HepG2 (cell line): Measurements from ENCODE around the gene PRSS2. TPM values are rescaled to one million over a fixed set of nuclear protein-coding genes. Genes with fewer than 3 reads are reported as not detected.

Experiments used
- ATAC-seq: fragments of 200-7000 bp; cut with Tn5 transposase; 3 replicates; pipeline ENCODE4 v1.9.1; 2020; ENCODE audit warnings: mild to moderate bottlenecking, moderate library complexity
- BruUV-seq: library from RNA; stranded (reverse); fragments of 400-500 nt; replicated peaks from 2 replicates; lab custom pipeline; 2021; lab: Mats Ljungman, UMichigan
- CTCF ChIA-PET: fragments of 300-600 bp; formaldehyde crosslinking; extraction: SDS; loops from one replicate; lab custom pipeline; 2021; ENCODE audit warnings: low total read pairs, inconsistent platforms, low intra/inter-chr PET ratio; lab: Yijun Ruan, JAX
- POLR2A ChIA-PET: fragments of 350-600 bp; sonication (Branson Sonifier 250); formaldehyde crosslinking; loops from one replicate; lab custom pipeline; 2020; ENCODE audit warnings: antibody characterized with exemption, inconsistent platforms; lab: Yijun Ruan, JAX
- DNase-seq: peaks from one replicate; pipeline ENCODE4 v3.0.0-alpha.2; 2015; ENCODE audit warnings: low spot score
- FAIRE-seq: peaks from 3 replicates; lab custom pipeline; 2011; peaks lifted over from hg19 to GRCh38; lab: Jason Lieb, UNC
- H2AFZ ChIP-seq: one replicate; pipeline ENCODE4 v1.6.1; 2011; ENCODE audit warnings: low read length, inconsistent platforms
- H3K27ac ChIP-seq: fragments of 300-600 bp; 3 replicates; pipeline ENCODE4 v1.8.0; 2011; ENCODE audit warnings: mixed run types, mild to moderate bottlenecking, mixed read lengths, low read length, inconsistent platforms; ENCODE audit not compliant: insufficient read depth; ENCODE audit errors: extremely low read length
- H3K27me3 ChIP-seq, 2 experiments: fragments of 200-600 bp in 1 of 2; 2 replicates in 1 of 2; 3 replicates in 1 of 2; pipeline versions ENCODE4 v1.6.0 to v1.8.0; 2011; ENCODE audit warnings: low read length in 2 of 2, mild to moderate bottlenecking in 2 of 2, moderate library complexity in 2 of 2, inconsistent platforms in 1 of 2; ENCODE audit not compliant: insufficient read depth in 2 of 2, control insufficient read depth in 1 of 2
- H3K36me3 ChIP-seq, 2 experiments: fragments of 200-600 bp in 1 of 2; replicated peaks in 1 of 2; 2 replicates in 1 of 2; 3 replicates in 1 of 2; pipeline versions ENCODE4 v1.5.1 to v1.8.0; 2011; ENCODE audit warnings: low read length in 2 of 2, inconsistent platforms in 1 of 2; ENCODE audit not compliant: insufficient read depth in 2 of 2, control insufficient read depth in 1 of 2
- H3K4me1 ChIP-seq: 2 replicates; pipeline ENCODE4 v1.5.1; 2012; ENCODE audit warnings: low read length, inconsistent platforms; ENCODE audit not compliant: insufficient read depth
- H3K4me2 ChIP-seq: 2 replicates; pipeline ENCODE4 v1.6.0; 2011; ENCODE audit warnings: low read depth, low read length, inconsistent platforms
- H3K4me3 ChIP-seq, 3 experiments: fragments of 200-600 bp in 1 of 3; sonication (generic), shearing (Covaris generic) in 1 of 3; replicated peaks in 1 of 3; 2 replicates each; pipeline ENCODE4 v1.5.1; 2011 to 2016; ENCODE audit warnings: low read length in 3 of 3, inconsistent platforms in 2 of 3, low read depth in 2 of 3, mild to moderate bottlenecking in 2 of 3, control low read depth in 1 of 3, mixed read lengths in 1 of 3; ENCODE audit not compliant: insufficient read depth in 1 of 3
- H3K79me2 ChIP-seq: one replicate; pipeline ENCODE4 v1.6.1; 2011; ENCODE audit warnings: low read length, inconsistent platforms; ENCODE audit not compliant: insufficient read depth
- H3K9ac ChIP-seq: 2 replicates; pipeline ENCODE4 v1.6.0; 2011; ENCODE audit warnings: mild to moderate bottlenecking, low read depth, low read length, inconsistent platforms; ENCODE audit not compliant: insufficient read depth
- H3K9me3 ChIP-seq: 2 replicates; pipeline ENCODE4 v1.5.1; 2012; ENCODE audit warnings: mild to moderate bottlenecking, low read length
- H4K20me1 ChIP-seq: 2 replicates; pipeline ENCODE4 v1.6.0; 2011; ENCODE audit warnings: inconsistent platforms, mild to moderate bottlenecking, low read length, moderate library complexity; ENCODE audit not compliant: insufficient read depth
- AKAP8 ChIP-seq: sonication (generic); formaldehyde crosslinking; IDR thresholded peaks from 2 replicates; pipeline ENCODE4 v1.5.1; 2020; ENCODE audit warnings: mild to moderate bottlenecking, missing genetic modification reagents
- NR2F2 ChIP-seq: IDR thresholded peaks from 2 replicates; pipeline ENCODE4 v1.6.1; 2012; ENCODE audit warnings: low read depth, inconsistent platforms, borderline replicate concordance
- ONECUT2 ChIP-seq: sonication (generic); formaldehyde crosslinking; IDR thresholded peaks from 2 replicates; pipeline ENCODE4 v1.4.0; 2020; ENCODE audit warnings: missing genetic modification reagents
- RFXANK ChIP-seq: IDR thresholded peaks from 2 replicates; pipeline ENCODE4 v1.6.1; 2016
- RFXAP ChIP-seq: sonication (generic); formaldehyde crosslinking; IDR thresholded peaks from 2 replicates; pipeline ENCODE4 v1.4.0; 2020; ENCODE audit warnings: missing genetic modification reagents, borderline replicate concordance
- SOX6 ChIP-seq, 2 experiments: fragments of 450-650 bp in 1 of 2; sonication (generic) in 1 of 2; formaldehyde crosslinking in 1 of 2; IDR thresholded peaks; 2 replicates each; pipeline versions ENCODE4 v1.4.0 to v1.6.1; 2017 to 2020; ENCODE audit warnings: antibody characterized with exemption in 1 of 2, mild to moderate bottlenecking in 1 of 2, missing genetic modification reagents in 1 of 2
- TOPORS ChIP-seq: sonication (generic); formaldehyde crosslinking; IDR thresholded peaks from 2 replicates; pipeline ENCODE4 v1.8.0; 2023; ENCODE audit warnings: mild to moderate bottlenecking, missing genetic modification reagents
- TRIM24 ChIP-seq: sonication (generic); formaldehyde crosslinking; IDR thresholded peaks from 2 replicates; pipeline ENCODE4 v1.8.0; 2022; ENCODE audit warnings: mild to moderate bottlenecking, missing genetic modification reagents
- ZNF235 ChIP-seq: sonication (generic); formaldehyde crosslinking; IDR thresholded peaks from 2 replicates; pipeline ENCODE4 v1.8.1; 2023; ENCODE audit warnings: mild to moderate bottlenecking, missing genetic modification reagents, borderline replicate concordance
- ZNF317 ChIP-seq: sonication (generic); formaldehyde crosslinking; IDR thresholded peaks from 2 replicates; pipeline ENCODE4 v1.5.0; 2020; ENCODE audit warnings: mild to moderate bottlenecking, missing genetic modification reagents
- ZNF333 ChIP-seq: sonication (generic); formaldehyde crosslinking; IDR thresholded peaks from 2 replicates; pipeline ENCODE4 v1.4.0; 2020; ENCODE audit warnings: mild to moderate bottlenecking, missing genetic modification reagents, borderline replicate concordance
- ZNF431 ChIP-seq: sonication (generic); formaldehyde crosslinking; IDR thresholded peaks from 2 replicates; pipeline ENCODE4 v1.9.0; 2022; ENCODE audit warnings: missing genetic modification reagents, low read depth, mild to moderate bottlenecking, borderline replicate concordance
- ZNF558 ChIP-seq: sonication (generic); formaldehyde crosslinking; IDR thresholded peaks from 2 replicates; pipeline ENCODE4 v1.9.0; 2022; ENCODE audit warnings: mild to moderate bottlenecking, missing genetic modification reagents, borderline replicate concordance
- WGBS: methylation state at CpG from one replicate; pipeline ENCODE4 v1.1.6; 2017; ENCODE audit warnings: low lambda C conversion rate; 5-methylcytosine and 5-hydroxymethylcytosine counted together
- in situ Hi-C: cut with HindIII; loops from 2 replicates; pipeline ENCODE4 v1.10.0; 2017; ENCODE audit warnings: low pct_unique_long_range_greater_than_20kb; ENCODE audit not compliant: extremely low pct_ligation_motif_present
- intact Hi-C: fragments of 100-400 bp; cut with micrococcal nuclease; formaldehyde crosslinking; loops from one replicate; pipeline ENCODE4 v1.10.0; 2022; ENCODE audit not compliant: unreplicated experiment
- polyA plus RNA-seq, 8 experiments: library from polyadenylated mRNA; depleted of rRNA in 3 of 8; stranded (reverse) in 7 of 8; unstranded in 1 of 8; fragments of >200 nt; fragmentation: Illumina TruSeq in 4 of 8; extraction: Trizol in 4 of 8; gene quantifications; 2 replicates each; pipeline versions ENCODE4 v1.2.1 to v1.2.3, GENCODE V29; 2011 to 2016; ENCODE audit warnings: low read depth in 4 of 8, missing spikeins in 1 of 8, mixed read lengths in 1 of 8; ENCODE audit not compliant: insufficient read depth in 1 of 8
- total RNA-seq, 5 experiments: library from RNA; depleted of rRNA; stranded (reverse); fragments of >200 nt; fragmentation: Illumina TruSeq; extraction: Trizol; gene quantifications; 2 replicates each; pipeline ENCODE4 v1.2.3, GENCODE V29; 2016; ENCODE audit warnings: low read depth in 1 of 5
- TF ChIP-seq, protein P1 (sequence below): sonication (generic); formaldehyde crosslinking; IDR thresholded peaks from 2 replicates; pipeline ENCODE4 v1.4.0; 2020; ENCODE audit warnings: missing genetic modification reagents, borderline replicate concordance

The PRSS2 gene
- total and polyA plus RNA-seq, 2 of the 13 experiments (the other 11 are each of a cell fraction or from before 2014, with no cell fraction given): not detected

DNA sequence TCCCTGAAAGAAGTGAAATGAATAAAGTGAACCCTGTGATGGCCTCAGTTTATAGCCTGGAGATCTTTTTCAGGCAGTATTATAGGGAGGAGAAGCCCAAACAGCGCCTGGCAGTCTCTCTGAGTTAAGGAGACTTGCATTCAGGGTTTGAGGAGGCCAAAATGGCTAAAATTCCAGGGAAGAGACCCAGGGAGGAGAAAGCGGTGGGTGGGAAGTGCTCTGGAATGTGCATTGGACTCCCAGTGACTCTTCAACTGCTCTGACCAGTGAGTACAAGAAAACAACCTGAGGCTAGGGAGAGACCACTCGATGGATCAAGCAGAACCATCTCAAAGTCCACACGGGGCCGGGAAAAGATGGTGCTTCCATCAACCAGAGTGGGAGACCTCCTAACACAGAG lies 48.8 kb downstream of the PRSS2 start:
- in situ Hi-C loops (no loop called here), intact Hi-C loops (no loop called here)
- no peak overlapping the region for H3K27ac ChIP-seq
- CTCF ChIA-PET: no interaction called here
- no peaks in the 10 kb centered on the region for H3K9me3 ChIP-seq
- no peak overlapping the region for H2AFZ ChIP-seq
- BruUV-seq: no TSS peak
- H3K79me2 ChIP-seq: no peaks in the 10 kb centered on the region
- no peak overlapping the region for H3K9ac ChIP-seq
- no peaks in the 10 kb centered on the region for H4K20me1 ChIP-seq
- ATAC-seq: no peak
- POLR2A ChIA-PET: no interaction called here
- no peak overlapping the region for H3K4me3 ChIP-seq
- no peak for FAIRE-seq
- H3K27me3 ChIP-seq: no peaks in the 10 kb centered on the region
- 5% methylated on average over 5 of the region's 5 CpGs for WGBS
- no peaks in the 10 kb centered on the region for H3K4me1 ChIP-seq
- TF ChIP-seq ONECUT2 (CRISPR knock-in tag) (no peak), TRIM24 (no peak), AKAP8 (CRISPR knock-in tag) (no peak), ZNF431 (CRISPR knock-in tag) (no peak)
- H3K4me2 ChIP-seq: no peak overlapping the region
- no peak for DNase-seq
- no peaks in the 10 kb centered on the region for H3K36me3 ChIP-seq

DNA sequence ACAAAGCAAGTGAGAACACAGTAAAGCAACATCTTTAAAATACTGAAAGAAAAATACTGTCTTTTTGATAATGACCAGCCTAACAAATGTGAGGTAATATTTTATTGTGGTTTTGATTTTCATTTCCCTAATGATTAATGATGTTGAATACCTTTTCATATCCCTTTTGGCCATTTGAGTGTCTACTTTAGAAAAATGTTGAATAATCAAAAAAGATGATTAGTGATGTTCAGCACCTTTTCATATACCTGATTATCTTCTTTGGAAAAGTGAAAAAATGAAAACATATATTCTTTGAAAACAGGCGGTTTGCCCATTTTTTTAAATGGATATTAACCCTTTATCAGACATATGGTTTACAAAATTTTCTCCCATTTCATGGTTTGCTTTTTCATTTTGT lies 51.9 kb downstream of the PRSS2 start:
- no peak overlapping the region for H2AFZ ChIP-seq
- no peak for DNase-seq
- no TSS peak for BruUV-seq
- ChIA-PET CTCF (no interaction called here), POLR2A (no interaction called here)
- no peaks in the 10 kb centered on the region for H3K36me3 ChIP-seq
- H3K79me2 ChIP-seq: no peaks in the 10 kb centered on the region
- H4K20me1 ChIP-seq: no peaks in the 10 kb centered on the region
- H3K4me3 ChIP-seq: no peak overlapping the region
- no peak for FAIRE-seq
- no peak overlapping the region for H3K9ac ChIP-seq
- no peaks in the 10 kb centered on the region for H3K27me3 ChIP-seq
- WGBS: 0% methylated on average over 1 of the region's 1 CpG
- in situ Hi-C loops (no loop called here), intact Hi-C loops (no loop called here)
- no peak for ATAC-seq
- H3K9me3 ChIP-seq: no peaks in the 10 kb centered on the region
- no peak overlapping the region for H3K4me2 ChIP-seq
- H3K27ac ChIP-seq: no peak overlapping the region
- H3K4me1 ChIP-seq: no peaks in the 10 kb centered on the region
- TF ChIP-seq NR2F2 (no peak), SOX6 (IDR thresholded peaks at IDR 0.05) (no peak), SOX6 (CRISPR knock-in tag; IDR thresholded peaks at IDR 0.05) (no peak), RFXANK (CRISPR knock-in tag) (no peak), ZNF317 (CRISPR knock-in tag) (no peak), RFXAP (no peak), ZNF235 (CRISPR knock-in tag) (no peak), ZNF558 (CRISPR knock-in tag) (no peak), ZNF333 (CRISPR knock-in tag) (no peak), TOPORS (CRISPR knock-in tag) (no peak)
- TF ChIP-seq, protein P1, sequence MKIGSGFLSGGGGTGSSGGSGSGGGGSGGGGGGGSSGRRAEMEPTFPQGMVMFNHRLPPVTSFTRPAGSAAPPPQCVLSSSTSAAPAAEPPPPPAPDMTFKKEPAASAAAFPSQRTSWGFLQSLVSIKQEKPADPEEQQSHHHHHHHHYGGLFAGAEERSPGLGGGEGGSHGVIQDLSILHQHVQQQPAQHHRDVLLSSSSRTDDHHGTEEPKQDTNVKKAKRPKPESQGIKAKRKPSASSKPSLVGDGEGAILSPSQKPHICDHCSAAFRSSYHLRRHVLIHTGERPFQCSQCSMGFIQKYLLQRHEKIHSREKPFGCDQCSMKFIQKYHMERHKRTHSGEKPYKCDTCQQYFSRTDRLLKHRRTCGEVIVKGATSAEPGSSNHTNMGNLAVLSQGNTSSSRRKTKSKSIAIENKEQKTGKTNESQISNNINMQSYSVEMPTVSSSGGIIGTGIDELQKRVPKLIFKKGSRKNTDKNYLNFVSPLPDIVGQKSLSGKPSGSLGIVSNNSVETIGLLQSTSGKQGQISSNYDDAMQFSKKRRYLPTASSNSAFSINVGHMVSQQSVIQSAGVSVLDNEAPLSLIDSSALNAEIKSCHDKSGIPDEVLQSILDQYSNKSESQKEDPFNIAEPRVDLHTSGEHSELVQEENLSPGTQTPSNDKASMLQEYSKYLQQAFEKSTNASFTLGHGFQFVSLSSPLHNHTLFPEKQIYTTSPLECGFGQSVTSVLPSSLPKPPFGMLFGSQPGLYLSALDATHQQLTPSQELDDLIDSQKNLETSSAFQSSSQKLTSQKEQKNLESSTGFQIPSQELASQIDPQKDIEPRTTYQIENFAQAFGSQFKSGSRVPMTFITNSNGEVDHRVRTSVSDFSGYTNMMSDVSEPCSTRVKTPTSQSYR (CRISPR knock-in tag): no peak
